Measurements from ENCODE around the gene GNPDA1. TPM values are rescaled to one million over a fixed set of nuclear protein-coding genes. Genes with fewer than 3 reads are reported as not detected.

GNPDA1 gene
- total RNA-seq, 1 experiment from 2014 or later, result 52.4 TPM

DNA sequence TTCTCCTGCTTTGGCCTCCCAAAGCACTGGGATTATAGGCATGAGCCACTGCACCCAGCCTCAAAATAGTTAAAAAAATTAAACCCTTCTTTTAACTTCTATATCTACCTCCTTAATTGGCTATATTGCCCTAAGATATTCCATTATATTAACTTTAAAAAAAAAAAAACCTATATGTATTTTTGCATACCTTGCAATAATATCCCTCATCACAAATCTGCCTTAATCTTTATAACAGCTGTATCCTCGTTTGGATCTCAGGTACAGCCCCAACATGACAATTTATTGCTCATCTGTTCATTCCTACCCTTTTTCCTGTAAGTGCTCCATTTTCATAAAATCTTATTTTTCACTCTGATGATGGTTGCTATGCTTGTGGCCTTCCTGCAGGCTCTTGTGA lies 12.7 kb downstream of the GNPDA1 start:
- no TSS peak for BruUV-seq (replicated peaks)
- ChIA-PET CTCF (interaction anchor here (1.4 kb wide), 1 partner anchor 143 kb away, joined by 7 read pairs; no protein-coding TSS in a partner anchor), POLR2A (ENCODE audit: low non-redundant PET) (interaction anchor here (0.6 kb wide), 1 partner anchor 183 kb away, joined by 4 read pairs; no protein-coding TSS in a partner anchor)
- Histone ChIP-seq H3K27me3 (replicated peaks; ENCODE audit: insufficient read depth, low read depth, low read length, poor library complexity) (no peaks in the 10 kb centered on the region), H3K27ac (ENCODE audit: low read depth, low read length, poor library complexity, severe bottlenecking) (no peak overlapping the region), H3K4me3 (ENCODE audit: low read depth, low read length, poor library complexity, severe bottlenecking) (no peak overlapping the region), H3K9me3 (ENCODE audit: low read depth, low read length, poor library complexity, severe bottlenecking) (no peaks in the 10 kb centered on the region), H3K4me1 (ENCODE audit: insufficient read depth, low read length, poor library complexity, severe bottlenecking) (no peaks in the 10 kb centered on the region), H3K36me3 (ENCODE audit: insufficient read depth, low read length, poor library complexity, severe bottlenecking) (peaks cover 32% of the 10 kb centered on the region)
- intact Hi-C loops (cut with micrococcal nuclease; ENCODE audit: unreplicated experiment), result no loop called here
- TF ChIP-seq, protein P1, sequence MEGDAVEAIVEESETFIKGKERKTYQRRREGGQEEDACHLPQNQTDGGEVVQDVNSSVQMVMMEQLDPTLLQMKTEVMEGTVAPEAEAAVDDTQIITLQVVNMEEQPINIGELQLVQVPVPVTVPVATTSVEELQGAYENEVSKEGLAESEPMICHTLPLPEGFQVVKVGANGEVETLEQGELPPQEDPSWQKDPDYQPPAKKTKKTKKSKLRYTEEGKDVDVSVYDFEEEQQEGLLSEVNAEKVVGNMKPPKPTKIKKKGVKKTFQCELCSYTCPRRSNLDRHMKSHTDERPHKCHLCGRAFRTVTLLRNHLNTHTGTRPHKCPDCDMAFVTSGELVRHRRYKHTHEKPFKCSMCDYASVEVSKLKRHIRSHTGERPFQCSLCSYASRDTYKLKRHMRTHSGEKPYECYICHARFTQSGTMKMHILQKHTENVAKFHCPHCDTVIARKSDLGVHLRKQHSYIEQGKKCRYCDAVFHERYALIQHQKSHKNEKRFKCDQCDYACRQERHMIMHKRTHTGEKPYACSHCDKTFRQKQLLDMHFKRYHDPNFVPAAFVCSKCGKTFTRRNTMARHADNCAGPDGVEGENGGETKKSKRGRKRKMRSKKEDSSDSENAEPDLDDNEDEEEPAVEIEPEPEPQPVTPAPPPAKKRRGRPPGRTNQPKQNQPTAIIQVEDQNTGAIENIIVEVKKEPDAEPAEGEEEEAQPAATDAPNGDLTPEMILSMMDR (conservative IDR thresholded peaks at IDR 0.05; ENCODE audit: low read depth, low read length), result no peak
- TF ChIP-seq EZH2 (IDR thresholded peaks at IDR 0.05; ENCODE audit: borderline replicate concordance, low read depth, low read length, poor library complexity, severe bottlenecking), result no peak
- no peak for DNase-seq (ENCODE audit: low spot score)

DNA sequence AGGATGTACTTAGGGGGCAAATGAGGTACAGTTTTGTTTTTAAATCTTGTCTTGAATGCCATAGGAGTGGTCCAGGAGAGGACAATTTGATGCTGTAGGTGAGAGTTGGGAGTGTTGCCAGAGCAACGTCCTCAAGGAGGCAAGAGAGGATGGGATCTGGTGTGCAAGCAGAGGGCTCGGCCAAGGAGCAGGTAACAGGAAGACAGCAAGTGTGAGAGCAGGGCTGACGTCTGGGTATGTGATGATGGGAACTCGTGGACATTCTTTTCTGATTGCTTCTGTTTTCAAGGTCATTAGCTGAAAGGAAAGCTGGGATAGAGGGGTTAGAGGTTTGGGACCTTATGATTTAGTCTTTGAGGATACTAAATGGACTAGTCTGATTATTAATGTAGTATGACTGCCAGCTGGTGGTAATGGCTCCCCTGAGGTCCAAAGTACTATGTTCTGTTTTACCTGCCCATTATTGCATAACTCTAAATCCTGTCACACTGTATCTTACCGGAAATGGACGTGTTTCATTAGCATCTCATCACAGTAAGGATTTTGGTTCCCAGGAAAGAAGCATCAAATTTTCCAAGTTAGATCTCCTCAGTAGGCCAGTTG lies 15.4 kb downstream of the GNPDA1 start:
- no peak overlapping the region for H3K4me3 ChIP-seq (ENCODE audit: low read depth, low read length, poor library complexity, severe bottlenecking)
- H3K9me3 ChIP-seq (ENCODE audit: low read depth, low read length, poor library complexity, severe bottlenecking), result no peaks in the 10 kb centered on the region
- no peak overlapping the region for H3K27ac ChIP-seq (ENCODE audit: low read depth, low read length, poor library complexity, severe bottlenecking)
- ChIA-PET POLR2A (ENCODE audit: low non-redundant PET) (no interaction called here), CTCF (no interaction called here)
- H3K4me1 ChIP-seq (ENCODE audit: insufficient read depth, low read length, poor library complexity, severe bottlenecking), result no peaks in the 10 kb centered on the region
- no peaks in the 10 kb centered on the region for H3K27me3 ChIP-seq (replicated peaks; ENCODE audit: insufficient read depth, low read depth, low read length, poor library complexity)
- BruUV-seq (replicated peaks), result no TSS peak
- no peak for DNase-seq (ENCODE audit: low spot score)
- intact Hi-C loops (cut with micrococcal nuclease; ENCODE audit: unreplicated experiment), result loop anchor here (10.0 kb wide), 1 partner anchor 547 kb away; no protein-coding TSS in a partner anchor
- peaks cover 20% of the 10 kb centered on the region for H3K36me3 ChIP-seq (ENCODE audit: insufficient read depth, low read length, poor library complexity, severe bottlenecking)
- no peak for TF ChIP-seq EZH2 (IDR thresholded peaks at IDR 0.05; ENCODE audit: borderline replicate concordance, low read depth, low read length, poor library complexity, severe bottlenecking)
- TF ChIP-seq, protein P1 (conservative IDR thresholded peaks at IDR 0.05; ENCODE audit: low read depth, low read length), result no peak

DNA sequence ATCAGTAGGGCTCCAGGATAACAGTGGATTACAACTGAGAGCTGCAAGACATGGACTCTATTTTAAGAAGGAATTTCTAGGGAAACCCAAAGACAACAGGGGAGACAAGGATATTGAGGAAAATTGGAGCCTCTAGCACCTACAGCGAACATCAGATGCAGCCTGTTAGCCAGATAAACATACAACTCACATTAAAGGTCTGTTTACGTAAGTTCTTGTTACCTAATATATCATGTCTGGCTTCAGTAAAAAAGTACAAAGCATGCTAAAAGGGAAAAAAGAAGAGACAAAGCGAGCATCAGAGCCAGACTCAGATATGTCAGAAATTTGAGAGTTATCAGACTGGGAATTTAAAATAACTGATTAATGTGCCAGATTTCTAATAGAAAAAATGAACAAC lies 17.2 kb downstream of the GNPDA1 start:
- no peak for DNase-seq (ENCODE audit: low spot score)
- H3K4me1 ChIP-seq (ENCODE audit: insufficient read depth, low read length, poor library complexity, severe bottlenecking), result no peaks in the 10 kb centered on the region
- H3K4me3 ChIP-seq (ENCODE audit: low read depth, low read length, poor library complexity, severe bottlenecking), result no peak overlapping the region
- no peak overlapping the region for H3K27ac ChIP-seq (ENCODE audit: low read depth, low read length, poor library complexity, severe bottlenecking)
- peaks cover 16% of the 10 kb centered on the region for H3K36me3 ChIP-seq (ENCODE audit: insufficient read depth, low read length, poor library complexity, severe bottlenecking)
- no TSS peak for BruUV-seq (replicated peaks)
- no peaks in the 10 kb centered on the region for H3K9me3 ChIP-seq (ENCODE audit: low read depth, low read length, poor library complexity, severe bottlenecking)
- CTCF ChIA-PET, result interaction anchor here (0.6 to 0.7 kb wide), 2 partner anchors 165 to 366 kb away, joined by 6 to 9 read pairs; no protein-coding TSS in a partner anchor
- intact Hi-C loops (cut with micrococcal nuclease; ENCODE audit: unreplicated experiment), result loop anchor here (10.0 kb wide), 1 partner anchor 549 kb away; no protein-coding TSS in a partner anchor
- TF ChIP-seq EZH2 (IDR thresholded peaks at IDR 0.05; ENCODE audit: borderline replicate concordance, low read depth, low read length, poor library complexity, severe bottlenecking), result no peak
- no peaks in the 10 kb centered on the region for H3K27me3 ChIP-seq (replicated peaks; ENCODE audit: insufficient read depth, low read depth, low read length, poor library complexity)
- POLR2A ChIA-PET (ENCODE audit: low non-redundant PET), result no interaction called here
